GM10248 (cell line): ENCODE measurements around the gene CMIP.
A peak's percentile ranks its signal among the peaks of the same experiment; 100 is the strongest.

ENCODE experiments used
- CTCF ChIA-PET: fragments of 300-600 bp; sonication (Branson Sonifier 250); formaldehyde crosslinking; extraction: SDS; loops from one replicate; lab custom pipeline; 2021; ENCODE audit warnings: antibody characterized with exemption; lab: Yijun Ruan, JAX
- POLR2A ChIA-PET: fragments of 350-650 bp; sonication (Branson Sonifier 250); formaldehyde crosslinking; extraction: SDS; loops from one replicate; lab custom pipeline; 2020; ENCODE audit warnings: antibody characterized with exemption; lab: Yijun Ruan, JAX
- DNase-seq: peaks from one replicate; pipeline ENCODE4 v3.0.0; 2012; ENCODE audit errors: extremely low spot score
- TF ChIP-seq, protein P1 (sequence below): IDR thresholded peaks from 2 replicates; pipeline ENCODE4 v1.5.1; 2012; ENCODE audit warnings: mild to moderate bottlenecking, low read depth; ENCODE audit errors: extremely low read depth, missing control alignments, control extremely low read depth

Gene CMIP

GRCh38 chr16:81547939-81548216 is 103.3 kb downstream of the CMIP start:
- ChIA-PET CTCF (interaction anchor here (1.3 kb wide), 1 partner anchor 25 kb away, joined by 3 read pairs; no protein-coding TSS in a partner anchor), POLR2A (no interaction called here)
- DNase-seq = no peak
- TF ChIP-seq, protein P1, sequence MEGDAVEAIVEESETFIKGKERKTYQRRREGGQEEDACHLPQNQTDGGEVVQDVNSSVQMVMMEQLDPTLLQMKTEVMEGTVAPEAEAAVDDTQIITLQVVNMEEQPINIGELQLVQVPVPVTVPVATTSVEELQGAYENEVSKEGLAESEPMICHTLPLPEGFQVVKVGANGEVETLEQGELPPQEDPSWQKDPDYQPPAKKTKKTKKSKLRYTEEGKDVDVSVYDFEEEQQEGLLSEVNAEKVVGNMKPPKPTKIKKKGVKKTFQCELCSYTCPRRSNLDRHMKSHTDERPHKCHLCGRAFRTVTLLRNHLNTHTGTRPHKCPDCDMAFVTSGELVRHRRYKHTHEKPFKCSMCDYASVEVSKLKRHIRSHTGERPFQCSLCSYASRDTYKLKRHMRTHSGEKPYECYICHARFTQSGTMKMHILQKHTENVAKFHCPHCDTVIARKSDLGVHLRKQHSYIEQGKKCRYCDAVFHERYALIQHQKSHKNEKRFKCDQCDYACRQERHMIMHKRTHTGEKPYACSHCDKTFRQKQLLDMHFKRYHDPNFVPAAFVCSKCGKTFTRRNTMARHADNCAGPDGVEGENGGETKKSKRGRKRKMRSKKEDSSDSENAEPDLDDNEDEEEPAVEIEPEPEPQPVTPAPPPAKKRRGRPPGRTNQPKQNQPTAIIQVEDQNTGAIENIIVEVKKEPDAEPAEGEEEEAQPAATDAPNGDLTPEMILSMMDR = no peak

DNA sequence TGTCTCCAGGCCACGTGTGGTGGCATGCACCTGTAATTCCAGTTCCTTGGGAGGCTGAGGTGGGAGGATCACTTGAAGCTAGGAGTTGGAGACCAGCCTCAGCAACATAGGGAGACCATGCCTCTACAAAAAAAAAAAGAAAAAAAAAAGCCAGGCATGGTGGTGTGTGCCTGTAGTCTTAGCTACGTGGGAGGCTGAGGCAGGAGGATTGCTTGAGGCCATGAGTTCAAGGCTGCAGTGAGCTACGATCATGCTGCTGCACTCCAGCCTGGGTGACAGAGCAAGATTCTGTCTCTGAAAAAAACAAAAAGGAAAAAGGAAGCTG is 103.9 kb downstream of the CMIP start:
- ChIA-PET POLR2A (no interaction called here), CTCF (interaction anchor here (1.2 to 1.3 kb wide), 2 partner anchors 9 to 25 kb away, joined by 3 read pairs; no protein-coding TSS in a partner anchor)
- TF ChIP-seq, protein P1 = no peak
- DNase-seq = no peak

DNA sequence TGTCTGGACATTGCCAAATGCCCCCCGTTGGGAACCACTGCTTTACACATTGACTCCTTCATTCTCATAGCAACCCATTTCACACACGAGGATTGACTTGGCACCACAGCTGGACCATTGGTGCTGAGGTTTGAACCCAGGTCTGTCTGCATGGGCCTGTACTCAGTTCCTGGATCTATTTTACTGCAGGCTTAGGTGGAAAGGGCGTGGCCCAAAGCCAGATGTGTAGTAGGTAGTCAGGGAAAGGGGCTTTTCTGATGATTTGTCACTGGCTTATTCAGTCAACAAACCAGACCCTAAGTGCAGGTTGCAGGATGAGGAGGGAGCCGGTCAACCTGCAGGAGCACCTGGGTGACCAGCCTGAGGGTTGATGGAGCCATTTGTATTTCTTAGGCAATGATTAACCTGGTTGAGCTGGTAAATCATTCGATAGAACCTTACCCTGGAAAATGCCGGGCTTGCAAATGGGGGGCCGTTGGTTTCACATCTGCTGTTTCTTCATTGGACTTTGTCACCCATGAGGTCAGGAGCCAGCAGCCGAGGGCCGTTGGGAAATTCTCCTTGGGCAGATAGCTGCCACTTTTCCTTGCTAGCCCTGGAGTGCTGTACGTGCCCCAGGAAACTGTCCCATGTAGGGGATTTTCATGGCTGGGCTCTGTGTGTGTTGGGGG is 104.4 kb downstream of the CMIP start:
- ChIA-PET POLR2A (no interaction called here), CTCF (interaction anchor here (1.2 kb wide), 1 partner anchor 9 kb away, joined by 3 read pairs; no protein-coding TSS in a partner anchor)
- DNase-seq = no peak
- TF ChIP-seq, protein P1 = no peak

- POLR2A ChIA-PET = no interaction called here
These were observed 105.2 kb downstream of the CMIP start for GRCh38 chr16:81549547-81550431.

DNA sequence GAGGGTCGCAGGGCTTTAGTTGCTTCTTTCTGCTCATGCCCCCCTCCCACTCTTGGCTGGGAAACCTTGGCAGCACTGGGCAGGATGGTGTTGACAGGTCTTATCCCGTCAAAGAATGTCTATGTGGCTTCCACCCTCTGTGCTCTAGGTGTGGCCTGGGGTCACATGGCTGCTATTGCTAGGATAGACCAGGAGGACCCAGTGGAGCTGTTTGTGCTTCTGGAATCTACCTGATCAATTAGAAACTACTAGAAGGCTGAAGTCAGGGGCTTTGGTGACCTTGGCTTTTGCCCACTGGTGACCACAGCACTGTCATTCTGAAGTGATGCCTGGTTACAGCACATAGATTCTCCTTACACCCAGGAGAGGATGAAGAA is 105.8 kb downstream of the CMIP start:
- TF ChIP-seq, protein P1 = no peak
- no peak for DNase-seq
- ChIA-PET POLR2A (no interaction called here), CTCF (no interaction called here)

More at GRCh38 chr16:81549547-81550431, 105.2 kb downstream of the CMIP start:
- TF ChIP-seq, protein P1 = no peak
- CTCF ChIA-PET = no interaction called here
- no peak for DNase-seq

DNA sequence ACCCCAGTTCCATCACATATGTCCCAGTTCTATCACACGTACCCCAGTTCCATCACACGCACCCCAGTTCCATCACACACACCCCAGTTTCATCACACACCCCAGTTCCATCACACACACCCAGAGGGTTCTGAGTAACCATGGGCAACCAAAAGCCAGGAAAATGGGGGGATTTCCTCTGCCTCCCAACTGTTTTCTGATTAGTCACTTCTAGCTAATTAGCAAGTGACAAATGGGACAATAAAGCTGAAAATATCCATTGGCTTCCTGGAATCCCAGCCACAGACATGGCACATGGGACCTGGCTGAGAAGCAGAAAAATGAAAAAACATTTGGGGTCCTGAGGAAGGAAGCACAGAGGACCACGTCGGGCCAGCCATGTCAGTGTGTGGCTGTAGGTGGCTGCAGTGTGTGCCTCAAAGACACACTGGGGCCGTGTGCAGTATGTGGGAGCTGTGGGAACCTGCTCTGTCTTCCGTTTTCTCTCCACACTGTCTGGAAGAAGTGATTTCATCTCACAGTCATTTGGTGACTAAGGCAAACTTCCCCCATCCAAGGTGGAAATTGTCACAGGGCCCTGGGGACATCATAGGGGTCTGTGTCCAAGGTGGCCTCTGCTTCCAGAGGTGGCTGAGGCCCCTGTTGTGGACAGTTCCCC is 106.7 kb downstream of the CMIP start:
- TF ChIP-seq, protein P1 = no peak
- DNase-seq = peak; percentile 71
- ChIA-PET POLR2A (no interaction called here), CTCF (no interaction called here)
